Neuronal stem cell (in vitro differentiated cells): ENCODE measurements around the gene INVS.

Experiments
- DNase-seq: peaks from one replicate; pipeline ENCODE4 v3.0.0-alpha.2; 2013; ENCODE audit warnings: low spot score
- H2AFZ ChIP-seq: one replicate; pipeline ENCODE4 v1.6.1; 2013; ENCODE audit warnings: mild to moderate bottlenecking, low read length, inconsistent platforms
- H2AK5ac ChIP-seq: 2 replicates; pipeline ENCODE4 v1.6.1; 2013; ENCODE audit warnings: low read depth, mild to moderate bottlenecking, inconsistent platforms, low read length, moderate library complexity, mixed read lengths
- H2BK120ac ChIP-seq: 2 replicates; pipeline ENCODE4 v1.6.1; 2013; ENCODE audit warnings: low read depth, mild to moderate bottlenecking, inconsistent platforms, low read length, moderate library complexity, mixed read lengths
- H2BK12ac ChIP-seq: one replicate; pipeline ENCODE4 v1.6.1; 2013; ENCODE audit warnings: low read length, inconsistent platforms
- H2BK15ac ChIP-seq: 2 replicates; pipeline ENCODE4 v1.6.1; 2013; ENCODE audit warnings: mild to moderate bottlenecking, low read length, inconsistent platforms, mixed read lengths
- H2BK5ac ChIP-seq: one replicate; pipeline ENCODE4 v1.6.1; 2013; ENCODE audit warnings: inconsistent platforms, mild to moderate bottlenecking, low read length, moderate library complexity
- H3K14ac ChIP-seq: one replicate; pipeline ENCODE4 v1.6.1; 2013; ENCODE audit warnings: low read length, inconsistent platforms
- H3K18ac ChIP-seq: 2 replicates; pipeline ENCODE4 v1.6.1; 2013; ENCODE audit warnings: low read length, inconsistent platforms
- H3K23ac ChIP-seq: 2 replicates; pipeline ENCODE4 v1.6.1; 2013; ENCODE audit warnings: low read depth, mild to moderate bottlenecking, mixed read lengths, low read length, inconsistent platforms; ENCODE audit not compliant: poor library complexity
- H3K27ac ChIP-seq: replicated peaks from 3 replicates; pipeline ENCODE4 v1.5.1; 2013; ENCODE audit warnings: low read length, inconsistent platforms
- H3K27me3 ChIP-seq, 3 experiments: 2 replicates each; pipeline ENCODE4 v1.6.1; 2013; ENCODE audit warnings: low read length in 3 of 3, mild to moderate bottlenecking in 2 of 3, inconsistent platforms in 1 of 3, low read depth in 1 of 3, mixed read lengths in 1 of 3, moderate library complexity in 1 of 3; ENCODE audit not compliant: control insufficient read depth in 3 of 3, insufficient read depth in 3 of 3
- H3K36me3 ChIP-seq, 2 donors: replicated peaks in 1 of 2; 2 replicates each; pipeline ENCODE4 v1.6.1; 2013; ENCODE audit warnings: low read length in 2 of 2; ENCODE audit not compliant: control insufficient read depth in 2 of 2, insufficient read depth in 2 of 2
- H3K4ac ChIP-seq: 2 replicates; pipeline ENCODE4 v1.6.1; 2013; ENCODE audit warnings: inconsistent platforms, mild to moderate bottlenecking, low read length, moderate library complexity
- H3K4me1 ChIP-seq, 2 donors: 1 replicate in 1 of 2; 2 replicates in 1 of 2; pipeline ENCODE4 v1.6.1; 2013; ENCODE audit warnings: low read length in 2 of 2, low read depth in 1 of 2; ENCODE audit not compliant: control insufficient read depth in 2 of 2, insufficient read depth in 1 of 2
- H3K4me2 ChIP-seq: one replicate; pipeline ENCODE4 v1.6.1; 2013; ENCODE audit warnings: mild to moderate bottlenecking, low read length, inconsistent platforms; ENCODE audit not compliant: insufficient read depth, poor library complexity, severe bottlenecking
- H3K4me3 ChIP-seq, 2 donors: 2 replicates each; pipeline ENCODE4 v1.5.1; 2013; ENCODE audit warnings: low read length in 2 of 2, mild to moderate bottlenecking in 2 of 2, inconsistent platforms in 1 of 2, moderate library complexity in 1 of 2
- H3K79me1 ChIP-seq: one replicate; pipeline ENCODE4 v1.6.1; 2013; ENCODE audit warnings: low read depth, mild to moderate bottlenecking, inconsistent platforms, low read length, moderate library complexity
- H3K9ac ChIP-seq: one replicate; pipeline ENCODE4 v1.6.1; 2013; ENCODE audit warnings: mild to moderate bottlenecking, low read depth, low read length, inconsistent platforms; ENCODE audit not compliant: poor library complexity
- H3K9me3 ChIP-seq, 2 donors: replicated peaks in 1 of 2; 2 replicates each; pipeline versions ENCODE3 to v1.6.1; 2013; ENCODE audit warnings: low read length in 2 of 2, mild to moderate bottlenecking in 2 of 2, inconsistent platforms in 1 of 2, low read depth in 1 of 2, mixed read lengths in 1 of 2, moderate library complexity in 1 of 2; ENCODE audit not compliant: control insufficient read depth in 2 of 2, insufficient read depth in 1 of 2
- H4K8ac ChIP-seq: one replicate; pipeline ENCODE4 v1.6.1; 2013; ENCODE audit warnings: low read depth, mild to moderate bottlenecking, inconsistent platforms, low read length, moderate library complexity
- H4K91ac ChIP-seq: one replicate; pipeline ENCODE4 v1.6.1; 2013; ENCODE audit warnings: low read length, low read depth, mild to moderate bottlenecking, inconsistent platforms; ENCODE audit not compliant: poor library complexity
- WGBS, 2 donors: extraction: QIAGEN DNeasy Blood & Tissue Kit; methylation state at CpG; one replicate each; pipeline ENCODE4 v1.1.7; 2013; ENCODE audit warnings: missing lambda C conversion rate in 2 of 2, mixed read lengths in 1 of 2; ENCODE audit not compliant: insufficient read length in 2 of 2, insufficient replicate concordance in 1 of 2; ENCODE audit errors: extremely low coverage in 2 of 2; 5-methylcytosine and 5-hydroxymethylcytosine counted together

The INVS gene

DNA sequence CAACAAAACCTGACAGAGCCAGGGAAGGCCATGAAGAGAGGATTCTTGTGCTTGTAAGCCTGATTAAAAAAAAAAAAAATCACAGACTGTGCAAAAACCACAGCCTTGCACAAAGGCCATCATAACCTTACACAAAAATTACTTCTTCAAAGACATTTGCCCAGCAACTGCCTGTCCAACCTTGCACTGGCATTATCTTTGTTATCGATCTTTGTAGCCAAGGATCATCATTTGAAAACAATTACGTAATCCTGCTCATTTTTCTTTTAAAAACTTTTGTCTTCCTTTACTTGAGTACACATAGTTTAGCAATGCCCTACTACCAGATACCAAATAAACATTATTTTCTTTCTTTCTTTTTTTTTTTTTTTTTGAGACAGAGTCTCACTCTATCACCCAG lies 128.6 kb downstream of the INVS start:
- Histone ChIP-seq H3K79me1 (no peaks in the 10 kb centered on the region), H3K4me2 (no peak overlapping the region), H2BK120ac (no peak overlapping the region), H2AFZ (no peak overlapping the region), H3K27ac (no peak overlapping the region), H3K27me3 (no peaks in the 10 kb centered on the region), H3K23ac (no peak overlapping the region), H3K36me3 (peaks cover 2 to 51% of the 10 kb centered on the region in 2 donors), H2BK5ac (no peak overlapping the region), H3K14ac (no peak overlapping the region), H3K4ac (no peak overlapping the region), H3K9me3 (no peaks in the 10 kb centered on the region), H3K9ac (no peak overlapping the region), H3K4me3 (no peak overlapping the region), H4K91ac (no peak overlapping the region), H2BK15ac (no peak overlapping the region), H2BK12ac (no peak overlapping the region), H3K18ac (no peak overlapping the region), H2AK5ac (no peak overlapping the region), H4K8ac (no peak overlapping the region), H3K4me1 (no peaks in the 10 kb centered on the region)
- no CpG with 5 or more reads among the region's 2 CpGs for WGBS, 2 donors
- no peak for DNase-seq

DNA sequence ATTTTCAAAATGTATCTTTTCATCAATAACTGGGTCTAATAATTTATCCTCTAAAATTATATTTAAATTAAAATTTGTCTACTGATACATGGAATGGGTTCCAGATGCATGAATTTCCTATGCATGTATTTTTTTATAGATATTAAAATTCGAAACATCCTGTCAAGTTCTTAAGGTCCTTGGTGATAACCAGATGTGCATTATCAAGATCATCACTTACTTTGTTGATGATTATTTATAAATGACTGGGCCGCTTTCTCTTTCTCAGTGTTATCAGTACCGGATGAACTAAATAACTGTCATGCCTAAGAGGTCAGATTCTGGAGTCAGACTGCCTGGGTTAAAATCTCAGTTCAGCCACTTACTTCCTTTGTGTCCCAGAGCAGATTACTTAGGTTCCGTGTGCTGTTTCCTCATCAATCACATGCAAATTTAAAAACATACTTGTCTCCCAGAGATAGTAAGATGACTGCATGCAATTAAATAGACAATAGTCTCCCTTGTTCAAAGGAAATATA lies 129.4 kb downstream of the INVS start:
- Histone ChIP-seq H3K4me3 (no peak overlapping the region), H3K4me1 (no peaks in the 10 kb centered on the region), H3K79me1 (no peaks in the 10 kb centered on the region), H3K23ac (no peak overlapping the region), H2AK5ac (no peak overlapping the region), H3K4ac (no peak overlapping the region), H3K27ac (no peak overlapping the region), H3K4me2 (no peak overlapping the region), H3K9ac (no peak overlapping the region), H3K9me3 (no peaks in the 10 kb centered on the region), H3K18ac (no peak overlapping the region), H3K14ac (no peak overlapping the region), H3K36me3 (peaks cover 2 to 51% of the 10 kb centered on the region in 2 donors), H2BK15ac (no peak overlapping the region), H3K27me3 (no peaks in the 10 kb centered on the region), H2BK5ac (no peak overlapping the region), H4K8ac (no peak overlapping the region), H2BK12ac (no peak overlapping the region), H4K91ac (no peak overlapping the region), H2AFZ (no peak overlapping the region), H2BK120ac (no peak overlapping the region)
- no peak for DNase-seq
- no CpG with 5 or more reads among the region's 4 CpGs for WGBS, 2 donors

DNA sequence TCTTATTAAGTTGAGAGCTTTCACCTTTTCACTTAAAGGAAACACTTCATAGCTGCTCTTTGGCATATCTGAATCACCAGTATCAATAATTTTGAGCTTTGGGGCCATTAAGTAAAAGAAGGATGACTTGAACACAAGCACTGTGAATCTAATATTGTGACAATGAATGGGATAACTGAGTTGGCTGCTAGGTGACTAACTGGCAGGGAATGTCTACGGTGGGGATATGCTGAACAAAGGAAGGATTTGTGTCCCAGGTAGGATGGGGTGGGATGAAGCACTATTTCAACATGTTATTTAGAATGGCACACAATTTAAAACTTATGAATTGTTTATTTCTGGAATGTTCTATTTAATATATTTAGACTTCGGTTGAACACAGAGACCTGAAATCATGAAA lies 130.1 kb downstream of the INVS start:
- Histone ChIP-seq H3K4ac (no peak overlapping the region), H2BK120ac (no peak overlapping the region), H3K36me3 (peaks cover 2 to 51% of the 10 kb centered on the region in 2 donors), H3K18ac (no peak overlapping the region), H3K9ac (no peak overlapping the region), H2AK5ac (no peak overlapping the region), H3K4me3 (no peak overlapping the region), H3K9me3 (no peaks in the 10 kb centered on the region), H4K8ac (no peak overlapping the region), H3K23ac (no peak overlapping the region), H3K14ac (no peak overlapping the region), H2AFZ (no peak overlapping the region), H3K79me1 (no peaks in the 10 kb centered on the region), H3K27ac (no peak overlapping the region), H3K27me3 (no peaks in the 10 kb centered on the region), H2BK5ac (no peak overlapping the region), H3K4me1 (no peaks in the 10 kb centered on the region), H2BK15ac (no peak overlapping the region), H3K4me2 (no peak overlapping the region), H2BK12ac (no peak overlapping the region), H4K91ac (no peak overlapping the region)
- no peak for DNase-seq
- no CpG with 5 or more reads among the region's 2 CpGs for WGBS, 2 donors

DNA sequence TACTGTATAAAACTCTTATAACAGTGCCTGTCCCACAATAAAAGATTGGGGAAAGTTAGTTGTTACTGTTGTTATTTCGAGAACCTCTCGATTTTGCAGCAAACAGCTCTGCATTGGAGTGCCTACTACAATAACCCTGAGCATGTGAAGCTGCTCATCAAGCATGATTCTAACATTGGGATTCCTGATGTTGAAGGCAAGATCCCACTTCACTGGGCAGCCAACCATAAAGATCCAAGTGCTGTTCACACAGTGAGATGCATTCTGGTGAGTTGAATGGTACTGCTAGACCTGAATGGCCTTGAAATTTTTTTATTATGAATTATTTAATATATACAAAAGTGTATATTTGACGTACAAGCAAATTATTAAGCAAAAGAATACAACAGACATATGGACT lies 130.5 kb downstream of the INVS start:
- peaks cover 2 to 51% of the 10 kb centered on the region in 2 donors for H3K36me3 ChIP-seq
- no peak overlapping the region for H3K23ac ChIP-seq
- no peak overlapping the region for H2BK15ac ChIP-seq
- no CpG with 5 or more reads among the region's 3 CpGs for WGBS, 2 donors
- no peak overlapping the region for H3K14ac ChIP-seq
- no peak overlapping the region for H3K4ac ChIP-seq
- no peak overlapping the region for H3K4me2 ChIP-seq
- H3K18ac ChIP-seq = no peak overlapping the region
- H4K8ac ChIP-seq = no peak overlapping the region
- H3K27me3 ChIP-seq = no peaks in the 10 kb centered on the region
- no peak overlapping the region for H2BK5ac ChIP-seq
- H4K91ac ChIP-seq = no peak overlapping the region
- no peaks in the 10 kb centered on the region for H3K9me3 ChIP-seq
- no peak overlapping the region for H3K9ac ChIP-seq
- H2AFZ ChIP-seq = no peak overlapping the region
- no peak overlapping the region for H2BK120ac ChIP-seq
- no peak overlapping the region for H3K4me3 ChIP-seq
- no peak for DNase-seq
- H2BK12ac ChIP-seq = no peak overlapping the region
- H3K79me1 ChIP-seq = no peaks in the 10 kb centered on the region
- no peak overlapping the region for H3K27ac ChIP-seq
- no peaks in the 10 kb centered on the region for H3K4me1 ChIP-seq
- no peak overlapping the region for H2AK5ac ChIP-seq
